ACHN (cell line): ENCODE measurements around the gene TSHZ3.

Source experiments
- DNase-seq: peaks from one replicate; pipeline ENCODE4 v3.0.0-alpha.2; 2015
- in situ Hi-C: cut with HindIII; loops from 2 replicates; pipeline ENCODE4 v1.10.0; 2017; ENCODE audit warnings: low sequenced_read_pairs, low pct_ligation_motif_present, low pct_unique_long_range_greater_than_20kb

Gene TSHZ3

GRCh38 chr19:31342926-31343325, 6.3 kb downstream of the TSHZ3 start:
- in situ Hi-C loops, result no loop called here

DNA sequence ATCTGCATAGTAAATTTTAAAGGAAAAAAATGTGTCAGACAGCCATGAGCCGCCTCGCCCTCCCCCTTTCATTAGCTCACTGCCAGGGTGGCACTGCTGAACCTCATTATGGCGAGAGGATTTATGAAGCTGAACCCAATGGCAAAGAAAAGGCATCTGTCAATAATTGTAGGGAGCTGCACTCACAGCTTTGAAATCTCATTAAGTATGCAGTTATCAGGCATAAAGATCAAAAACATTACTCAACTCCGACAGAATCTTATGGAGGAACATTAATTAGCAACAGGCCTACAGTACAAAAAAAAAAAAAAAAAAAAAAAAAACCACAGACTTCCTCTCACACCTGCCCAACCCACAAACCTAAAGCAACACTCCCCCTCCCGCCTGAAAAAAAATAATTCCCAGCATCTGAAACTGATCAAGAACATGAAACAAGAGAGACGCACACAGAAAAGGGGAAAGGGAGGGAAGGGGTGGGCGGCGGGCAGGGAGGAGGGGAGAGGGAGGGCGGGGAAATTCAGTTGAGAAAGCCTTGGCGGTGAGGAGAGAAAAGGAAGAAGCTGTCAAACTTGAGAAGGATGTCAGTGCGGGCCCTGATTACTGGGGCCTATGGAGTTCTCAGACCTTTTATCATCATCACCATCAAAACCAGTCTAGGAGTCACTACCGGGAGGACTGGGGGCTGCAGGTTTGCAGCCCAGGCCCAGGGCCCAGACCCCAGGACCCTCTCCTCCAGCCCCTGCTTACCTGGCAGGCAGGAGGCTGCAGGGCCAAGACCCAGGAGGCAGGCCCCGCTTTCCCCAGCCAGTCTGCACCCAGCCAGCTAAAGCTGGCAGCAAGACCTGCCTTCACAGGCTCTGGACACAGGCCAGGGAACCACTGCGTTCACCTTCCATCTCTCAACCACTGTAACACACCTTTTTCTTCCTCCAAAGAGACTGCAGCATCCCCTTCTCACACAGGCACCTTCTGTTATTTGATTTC, 8.9 kb downstream of the TSHZ3 start:
- DNase-seq, result no peak
- in situ Hi-C loops, result no loop called here

More at GRCh38 chr19:31342926-31343325, 6.3 kb downstream of the TSHZ3 start:
- no peak for DNase-seq

- DNase-seq, result no peak
Measured at GRCh38 chr19:31339411-31339810, 9.8 kb downstream of the TSHZ3 start.

DNA sequence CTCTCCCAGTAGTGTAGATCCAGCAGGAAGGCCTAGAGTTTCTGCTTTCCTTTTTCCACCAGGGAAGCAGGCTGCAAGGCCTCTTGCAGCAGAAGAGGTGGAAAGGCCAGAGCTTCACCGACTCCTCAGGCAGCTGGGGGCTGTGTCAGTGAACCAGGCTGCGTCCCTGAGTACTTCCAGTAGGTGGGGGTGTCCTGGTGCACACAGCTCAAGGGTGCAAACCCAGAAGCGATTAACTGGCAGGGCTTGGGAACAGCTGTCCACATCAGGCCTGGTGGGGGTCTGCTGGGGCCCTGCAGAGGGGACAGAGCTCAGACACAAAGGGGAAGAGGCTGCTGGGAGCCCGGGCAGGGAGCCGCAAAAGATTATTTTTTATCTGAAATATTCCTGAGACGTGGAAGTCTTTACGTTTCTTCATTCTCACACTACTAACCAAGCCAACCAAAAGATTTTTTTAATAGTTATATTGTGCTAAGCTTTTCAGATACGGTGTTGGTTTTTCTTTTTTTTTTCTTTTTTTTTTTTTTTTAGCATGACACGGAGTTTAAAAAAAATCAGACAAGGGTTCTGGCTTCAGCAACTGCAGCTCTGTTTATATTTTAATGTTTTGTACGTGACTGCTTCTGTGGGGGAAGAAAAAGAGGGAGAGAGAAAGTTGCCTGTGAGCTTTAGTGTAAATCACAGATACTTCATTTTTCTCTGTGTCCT, 11.0 kb downstream of the TSHZ3 start:
- DNase-seq, result peak; percentile 33
- in situ Hi-C loops, result no loop called here

More at GRCh38 chr19:31339411-31339810, 9.8 kb downstream of the TSHZ3 start:
- in situ Hi-C loops, result no loop called here

GRCh38 chr19:31337008-31337914, 12.0 kb downstream of the TSHZ3 start:
- in situ Hi-C loops, result no loop called here
- no peak for DNase-seq

- in situ Hi-C loops, result no loop called here
- DNase-seq, result no peak
Measured at GRCh38 chr19:31335716-31336115, 13.5 kb downstream of the TSHZ3 start.

DNA sequence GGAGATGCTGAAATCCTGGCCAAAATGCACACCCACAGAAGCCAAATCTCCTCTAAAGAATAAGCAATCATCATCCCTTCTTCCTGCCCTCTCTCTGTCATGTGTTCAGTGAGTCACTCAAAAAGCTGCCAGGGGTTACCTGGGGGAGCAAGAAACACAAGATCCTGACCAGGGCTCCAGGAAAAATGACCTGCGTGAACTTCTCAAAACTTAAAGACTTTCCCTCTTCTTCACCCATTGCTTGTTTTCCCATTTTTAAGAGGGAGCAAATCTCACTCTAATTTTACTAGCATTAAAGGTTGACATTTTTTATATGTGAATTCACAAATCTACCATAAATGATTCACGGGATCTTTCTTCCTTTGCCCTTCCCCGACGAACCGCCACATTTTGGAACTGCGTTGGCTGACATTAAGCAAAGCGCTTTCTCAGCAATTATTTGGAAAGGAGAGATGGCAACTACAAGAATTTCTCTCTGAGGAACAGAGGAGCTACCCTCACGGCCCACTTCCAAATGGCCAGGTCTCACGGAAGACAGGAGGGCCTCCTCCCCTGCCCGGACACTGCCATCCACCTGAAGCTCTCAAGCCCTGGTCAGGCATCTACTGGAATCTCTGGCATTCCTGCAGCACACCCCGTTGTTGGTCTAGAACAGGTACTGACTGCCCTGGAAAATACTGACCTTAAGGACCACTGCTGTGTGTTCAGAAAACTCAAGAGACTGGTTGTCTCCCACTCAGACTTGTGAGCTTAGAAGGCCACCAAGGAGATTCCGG, 14.2 kb downstream of the TSHZ3 start:
- peak; percentile 15 for DNase-seq
- in situ Hi-C loops, result no loop called here

DNA sequence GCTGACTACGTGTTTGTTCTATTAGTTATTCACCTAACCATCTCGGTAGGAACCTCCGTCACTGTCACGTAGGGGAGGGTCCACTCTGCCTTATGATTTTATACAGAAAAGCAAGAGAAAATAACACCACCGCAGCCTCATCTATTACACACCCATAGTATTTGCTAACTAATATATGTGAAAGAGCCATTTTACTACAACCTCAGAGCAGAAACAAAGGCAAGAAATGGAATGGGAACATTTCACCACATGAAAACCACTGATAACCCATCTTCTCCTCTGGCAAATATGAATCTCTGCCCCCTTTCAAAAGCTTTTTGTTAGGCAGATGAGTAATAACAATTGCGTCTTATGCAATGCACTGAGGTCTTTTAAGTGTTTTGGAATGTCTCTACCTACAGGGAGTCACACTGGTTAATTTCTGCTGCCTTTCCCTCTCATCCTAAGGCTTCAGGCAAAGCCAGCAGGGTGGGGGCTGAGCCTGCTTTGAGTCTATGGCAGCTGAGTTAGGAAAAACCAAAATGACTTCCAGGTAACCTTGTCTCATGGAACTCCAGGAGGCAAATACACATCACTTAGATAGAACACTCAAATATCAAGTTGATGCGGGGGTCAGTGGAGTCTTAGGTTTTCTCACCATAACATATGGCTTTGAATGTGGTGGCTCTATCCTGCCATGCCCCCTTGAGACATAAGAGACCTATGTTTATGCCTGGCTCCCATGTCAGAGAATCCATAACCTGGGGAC, 15.0 kb downstream of the TSHZ3 start:
- DNase-seq, result no peak
- in situ Hi-C loops, result no loop called here

GRCh38 chr19:31332096-31332495, 17.1 kb downstream of the TSHZ3 start:
- in situ Hi-C loops, result no loop called here

DNA sequence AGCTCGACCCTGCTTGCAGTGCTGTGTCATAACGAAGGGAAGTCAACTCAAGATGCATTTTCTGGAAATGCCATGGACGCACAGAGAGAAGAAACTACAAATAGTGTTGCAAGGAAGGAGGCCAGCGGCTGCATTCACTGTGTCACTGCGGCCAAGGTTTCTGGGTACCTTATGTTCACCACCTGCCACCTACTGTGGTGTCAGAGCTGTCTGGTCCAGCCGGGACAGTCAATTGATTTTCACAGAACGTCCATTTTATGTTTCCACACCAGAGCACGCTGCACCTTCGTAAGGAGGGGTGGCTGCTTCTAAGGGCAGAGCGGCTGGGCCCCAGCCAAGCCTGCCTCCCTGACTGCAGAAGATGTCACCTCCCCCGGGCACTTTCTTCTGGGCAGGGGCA, 17.7 kb downstream of the TSHZ3 start:
- DNase-seq, result no peak
- in situ Hi-C loops, result no loop called here

More at GRCh38 chr19:31332096-31332495, 17.1 kb downstream of the TSHZ3 start:
- DNase-seq, result no peak

GRCh38 chr19:31330761-31331160, 18.5 kb downstream of the TSHZ3 start:
- in situ Hi-C loops, result no loop called here
- no peak for DNase-seq

DNA sequence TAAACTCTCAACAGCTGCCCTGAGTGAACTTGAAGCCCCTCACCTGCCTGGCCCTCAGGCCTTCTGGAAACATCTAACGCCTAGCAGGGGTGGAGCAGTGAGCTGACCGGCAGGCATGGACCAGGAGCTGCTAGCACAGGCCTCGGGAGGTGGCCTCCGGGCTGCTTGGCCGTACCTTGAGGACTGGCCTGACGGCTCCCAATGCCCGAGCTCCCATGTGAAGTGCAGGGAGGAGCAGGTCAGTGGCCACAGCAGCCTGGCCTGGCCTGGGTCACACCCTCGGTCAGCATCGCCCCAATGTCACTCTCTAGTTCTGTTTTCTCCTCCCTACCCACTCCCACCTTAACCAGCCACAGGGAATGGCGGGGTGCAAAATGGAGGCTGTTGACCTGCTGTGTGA, 19.0 kb downstream of the TSHZ3 start:
- in situ Hi-C loops, result no loop called here
- no peak for DNase-seq

DNA sequence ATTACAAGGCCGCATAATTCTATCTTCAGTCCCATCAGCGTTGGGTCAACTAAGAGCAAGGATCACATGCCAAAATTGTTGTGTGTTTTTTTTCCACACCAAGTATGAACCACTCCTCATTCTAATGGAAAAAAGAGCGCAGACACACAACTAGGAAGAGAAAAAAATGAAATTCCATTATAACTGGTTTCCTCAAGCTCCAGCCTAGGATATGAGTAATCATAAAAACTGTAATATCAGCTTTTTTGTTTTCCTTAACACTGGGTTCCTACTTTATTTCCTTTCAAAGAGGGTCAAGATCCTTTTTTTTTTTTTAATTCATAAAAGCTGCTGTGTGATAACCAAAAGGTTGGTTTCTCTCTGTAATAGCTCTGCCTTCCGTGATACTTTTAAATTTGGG, 19.4 kb downstream of the TSHZ3 start:
- in situ Hi-C loops, result no loop called here
- no peak for DNase-seq

- no peak for DNase-seq
- in situ Hi-C loops, result no loop called here
Measured at GRCh38 chr19:31328238-31328637, 21.0 kb downstream of the TSHZ3 start.

DNA sequence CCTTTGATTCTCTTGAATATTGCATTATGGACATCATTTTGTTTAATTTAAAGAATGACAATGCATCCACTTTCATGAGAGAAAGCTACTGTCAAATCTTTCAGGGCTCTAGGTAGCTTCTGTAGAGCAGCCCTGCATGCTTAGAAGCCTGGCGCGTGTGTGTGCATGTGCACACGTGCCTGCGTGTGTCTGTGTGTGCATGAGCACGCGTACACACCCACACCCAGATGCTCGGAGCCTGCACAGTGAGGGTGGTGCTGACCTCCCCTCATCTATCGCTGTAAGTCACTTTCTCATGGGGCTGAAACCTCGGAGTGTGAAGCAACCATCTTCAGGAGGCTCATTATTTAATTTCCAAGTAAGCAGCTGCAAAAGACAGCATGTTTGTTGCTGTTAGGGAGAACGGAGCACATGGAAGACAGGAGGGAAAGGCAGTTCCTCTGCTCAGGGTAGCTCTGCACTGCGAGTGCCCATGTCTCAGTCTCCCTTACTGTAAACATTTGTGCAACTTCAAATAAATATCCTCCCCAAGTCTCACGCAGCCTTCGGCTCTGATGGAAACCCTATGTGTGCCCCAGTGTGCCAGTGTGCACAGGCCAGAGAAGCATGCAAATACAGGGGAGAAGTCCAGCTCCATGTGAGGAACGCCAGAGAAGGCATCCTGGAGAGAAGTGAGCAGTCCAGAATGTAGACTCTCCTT, 22.8 kb downstream of the TSHZ3 start:
- no peak for DNase-seq
- in situ Hi-C loops, result no loop called here

DNA sequence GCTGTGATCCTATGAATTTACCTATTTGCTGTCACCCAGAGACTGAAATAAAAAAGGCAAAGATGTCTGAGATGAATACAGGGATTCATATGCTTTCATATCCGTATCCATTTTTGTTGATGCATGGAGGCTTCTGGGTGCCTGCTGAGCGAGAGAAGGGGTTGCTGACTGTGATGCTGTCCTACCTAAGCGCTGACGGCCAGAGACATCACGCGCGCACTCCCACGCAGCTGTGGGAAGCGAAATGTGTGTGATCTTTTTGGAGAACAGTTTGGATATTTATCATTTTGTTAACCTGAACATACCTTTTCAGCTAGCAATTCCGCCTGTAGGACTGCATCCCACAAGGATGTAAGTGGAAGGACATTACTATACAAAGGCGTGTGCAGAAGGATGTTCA, 23.9 kb downstream of the TSHZ3 start:
- DNase-seq, result no peak
- in situ Hi-C loops, result no loop called here

GRCh38 chr19:31319465-31319864, 29.8 kb downstream of the TSHZ3 start:
- in situ Hi-C loops, result no loop called here
- DNase-seq, result no peak
